GM18498 (cell line): ENCODE results near the gene CLRN3.

Experiments used
- ATAC-seq: cut with Tn5 transposase; IDR thresholded peaks from one replicate; pipeline ENCODE4 v1.9.1; 2021; ENCODE audit warnings: mild to moderate bottlenecking, moderate library complexity; ENCODE audit not compliant: unreplicated experiment

Gene CLRN3

GRCh38 chr10:127875916-127876315 lies 16.8 kb downstream of the CLRN3 start:
- no peak for ATAC-seq

- no peak for ATAC-seq
Measured at GRCh38 chr10:127875449-127875765, 17.3 kb downstream of the CLRN3 start.

GRCh38 chr10:127874671-127875448 lies 17.9 kb downstream of the CLRN3 start:
- no peak for ATAC-seq

GRCh38 chr10:127873901-127874470 lies 18.8 kb downstream of the CLRN3 start:
- ATAC-seq: no peak

GRCh38 chr10:127872871-127873600 lies 19.7 kb downstream of the CLRN3 start:
- no peak for ATAC-seq

GRCh38 chr10:127872011-127872761 lies 20.6 kb downstream of the CLRN3 start:
- no peak for ATAC-seq

GRCh38 chr10:127871631-127872010 lies 21.1 kb downstream of the CLRN3 start:
- no peak for ATAC-seq

GRCh38 chr10:127869329-127869728 lies 23.4 kb downstream of the CLRN3 start:
- ATAC-seq: no peak

GRCh38 chr10:127867805-127868204 lies 24.9 kb downstream of the CLRN3 start:
- ATAC-seq: no peak

- ATAC-seq: no peak
Measured at GRCh38 chr10:127866276-127867013, 26.3 kb downstream of the CLRN3 start.

GRCh38 chr10:127863231-127863825 lies 29.4 kb downstream of the CLRN3 start:
- no peak for ATAC-seq

- no peak for ATAC-seq
Measured at GRCh38 chr10:127860592-127860991, 32.1 kb downstream of the CLRN3 start.

GRCh38 chr10:127855976-127856375 lies 36.8 kb downstream of the CLRN3 start:
- no peak for ATAC-seq

GRCh38 chr10:127855591-127855881 lies 37.2 kb downstream of the CLRN3 start:
- peak; percentile 4 for ATAC-seq

GRCh38 chr10:127854769-127855590 lies 37.8 kb downstream of the CLRN3 start:
- ATAC-seq: peak; percentile 75

GRCh38 chr10:127853868-127854768 lies 38.6 kb downstream of the CLRN3 start:
- peak; percentile 56 for ATAC-seq

GRCh38 chr10:127852456-127852855 lies 40.3 kb downstream of the CLRN3 start:
- no peak for ATAC-seq

GRCh38 chr10:127851661-127852194 lies 41.0 kb downstream of the CLRN3 start:
- no peak for ATAC-seq
